Measurements from ENCODE around the gene ADH7. TPM values are rescaled to one million over a fixed set of nuclear protein-coding genes. Genes with fewer than 3 reads are reported as not detected.

Gene ADH7
- total RNA-seq, 1 experiment from 2014 or later = not detected

DNA sequence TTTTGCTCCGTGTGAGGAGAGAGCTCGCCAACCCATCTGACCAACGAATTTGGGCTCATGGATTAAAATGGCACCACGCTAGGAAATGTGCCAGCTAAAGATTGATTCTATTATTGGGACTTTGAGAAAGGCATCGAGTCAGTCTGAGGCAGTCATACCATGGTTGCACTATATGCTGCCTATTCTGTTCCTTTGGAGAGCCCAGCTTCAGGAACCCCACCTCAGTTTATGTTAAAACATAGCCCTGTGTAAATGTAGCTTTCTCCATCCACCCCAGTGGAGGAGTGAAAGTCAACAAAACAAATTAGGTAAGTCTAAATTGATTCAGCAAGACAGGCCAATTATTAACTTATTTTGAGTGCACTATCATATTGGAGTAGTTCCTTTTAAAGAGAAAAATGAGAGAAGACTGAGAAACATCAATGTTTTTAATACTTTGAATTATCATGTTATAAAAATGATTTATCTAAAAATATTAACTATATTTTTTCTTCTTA lies 24.5 kb upstream of the ADH7 start:
- Histone ChIP-seq H3K27ac (ENCODE audit: low read depth, low read length) (no peak overlapping the region), H3K27me3 (ENCODE audit: insufficient read depth, low read length) (no peaks in the 10 kb centered on the region), H3K79me2 (ENCODE audit: insufficient read depth, low read length) (no peaks in the 10 kb centered on the region), H3K4me3 (replicated peaks in 1 of 2; ENCODE audit: low read depth in 1 of 2, low read length in 2 of 2) (no peak overlapping the region), H3K9ac (ENCODE audit: low read length) (no peak overlapping the region), H3K4me1 (ENCODE audit: control insufficient read depth in 1 of 2, insufficient read depth in 2 of 2, low read length in 2 of 2) (peaks cover 0 to 5% of the 10 kb centered on the region in 2 experiments; a peak in 1 of 4 replicates), H3K9me2 (ENCODE audit: insufficient read depth) (no peaks in the 10 kb centered on the region), H2AFZ (ENCODE audit: low read depth, low read length, poor library complexity, severe bottlenecking) (no peak overlapping the region), H3K36me3 (ENCODE audit: control insufficient read depth in 1 of 2, insufficient read depth in 2 of 2, low read length in 2 of 2) (no peaks in the 10 kb centered on the region), H3K4me2 (ENCODE audit: low read length) (no peak overlapping the region), H3K9me3 (ENCODE audit: control insufficient read depth in 1 of 2, insufficient read depth in 1 of 2, low read depth in 1 of 2, low read length in 2 of 2) (no peaks in the 10 kb centered on the region), H4K20me1 (ENCODE audit: insufficient read depth) (no peaks in the 10 kb centered on the region)
- intact Hi-C loops (cut with micrococcal nuclease) = loop anchor here (5.0 to 10.0 kb wide), 3 partner anchors 348 to 1307 kb away; no protein-coding TSS in a partner anchor
- ChIA-PET RAD21 (ENCODE audit: low non-redundant PET in 1 of 2, low total read pairs in 2 of 2, uncharacterized antibody in 2 of 2, unreplicated experiment in 2 of 2) (no interaction called here), POLR2A (no interaction called here), CTCF (interaction anchor here (1.0 to 1.8 kb wide), 2 partner anchors 56 to 352 kb away, joined by 3 to 4 read pairs; no protein-coding TSS in a partner anchor)
- TF ChIP-seq POLR2A (IDR thresholded peaks at IDR 0.05; ENCODE audit: borderline replicate concordance, extremely low read depth, insufficient read depth, insufficient read length) = no peak
- TF ChIP-seq SIN3A (IDR thresholded peaks at IDR 0.05; ENCODE audit: low read depth) = no peak
- TF ChIP-seq, protein P1, sequence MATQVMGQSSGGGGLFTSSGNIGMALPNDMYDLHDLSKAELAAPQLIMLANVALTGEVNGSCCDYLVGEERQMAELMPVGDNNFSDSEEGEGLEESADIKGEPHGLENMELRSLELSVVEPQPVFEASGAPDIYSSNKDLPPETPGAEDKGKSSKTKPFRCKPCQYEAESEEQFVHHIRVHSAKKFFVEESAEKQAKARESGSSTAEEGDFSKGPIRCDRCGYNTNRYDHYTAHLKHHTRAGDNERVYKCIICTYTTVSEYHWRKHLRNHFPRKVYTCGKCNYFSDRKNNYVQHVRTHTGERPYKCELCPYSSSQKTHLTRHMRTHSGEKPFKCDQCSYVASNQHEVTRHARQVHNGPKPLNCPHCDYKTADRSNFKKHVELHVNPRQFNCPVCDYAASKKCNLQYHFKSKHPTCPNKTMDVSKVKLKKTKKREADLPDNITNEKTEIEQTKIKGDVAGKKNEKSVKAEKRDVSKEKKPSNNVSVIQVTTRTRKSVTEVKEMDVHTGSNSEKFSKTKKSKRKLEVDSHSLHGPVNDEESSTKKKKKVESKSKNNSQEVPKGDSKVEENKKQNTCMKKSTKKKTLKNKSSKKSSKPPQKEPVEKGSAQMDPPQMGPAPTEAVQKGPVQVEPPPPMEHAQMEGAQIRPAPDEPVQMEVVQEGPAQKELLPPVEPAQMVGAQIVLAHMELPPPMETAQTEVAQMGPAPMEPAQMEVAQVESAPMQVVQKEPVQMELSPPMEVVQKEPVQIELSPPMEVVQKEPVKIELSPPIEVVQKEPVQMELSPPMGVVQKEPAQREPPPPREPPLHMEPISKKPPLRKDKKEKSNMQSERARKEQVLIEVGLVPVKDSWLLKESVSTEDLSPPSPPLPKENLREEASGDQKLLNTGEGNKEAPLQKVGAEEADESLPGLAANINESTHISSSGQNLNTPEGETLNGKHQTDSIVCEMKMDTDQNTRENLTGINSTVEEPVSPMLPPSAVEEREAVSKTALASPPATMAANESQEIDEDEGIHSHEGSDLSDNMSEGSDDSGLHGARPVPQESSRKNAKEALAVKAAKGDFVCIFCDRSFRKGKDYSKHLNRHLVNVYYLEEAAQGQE (IDR thresholded peaks at IDR 0.05; ENCODE audit: low read depth) = no peak
- TF ChIP-seq, protein P2, sequence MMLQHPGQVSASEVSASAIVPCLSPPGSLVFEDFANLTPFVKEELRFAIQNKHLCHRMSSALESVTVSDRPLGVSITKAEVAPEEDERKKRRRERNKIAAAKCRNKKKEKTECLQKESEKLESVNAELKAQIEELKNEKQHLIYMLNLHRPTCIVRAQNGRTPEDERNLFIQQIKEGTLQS (IDR thresholded peaks at IDR 0.05) = no peak
- TF ChIP-seq EGR1 (IDR thresholded peaks at IDR 0.05; ENCODE audit: low read depth) = no peak
- TF ChIP-seq FOSL1 (IDR thresholded peaks at IDR 0.05; ENCODE audit: low read depth) = no peak
- TF ChIP-seq POLR2AphosphoS5 (IDR thresholded peaks at IDR 0.05; ENCODE audit: low read depth, low read length) = no peak
- TF ChIP-seq CEBPB (IDR thresholded peaks at IDR 0.05; ENCODE audit: low read depth) = no peak
- TF ChIP-seq, protein P3, sequence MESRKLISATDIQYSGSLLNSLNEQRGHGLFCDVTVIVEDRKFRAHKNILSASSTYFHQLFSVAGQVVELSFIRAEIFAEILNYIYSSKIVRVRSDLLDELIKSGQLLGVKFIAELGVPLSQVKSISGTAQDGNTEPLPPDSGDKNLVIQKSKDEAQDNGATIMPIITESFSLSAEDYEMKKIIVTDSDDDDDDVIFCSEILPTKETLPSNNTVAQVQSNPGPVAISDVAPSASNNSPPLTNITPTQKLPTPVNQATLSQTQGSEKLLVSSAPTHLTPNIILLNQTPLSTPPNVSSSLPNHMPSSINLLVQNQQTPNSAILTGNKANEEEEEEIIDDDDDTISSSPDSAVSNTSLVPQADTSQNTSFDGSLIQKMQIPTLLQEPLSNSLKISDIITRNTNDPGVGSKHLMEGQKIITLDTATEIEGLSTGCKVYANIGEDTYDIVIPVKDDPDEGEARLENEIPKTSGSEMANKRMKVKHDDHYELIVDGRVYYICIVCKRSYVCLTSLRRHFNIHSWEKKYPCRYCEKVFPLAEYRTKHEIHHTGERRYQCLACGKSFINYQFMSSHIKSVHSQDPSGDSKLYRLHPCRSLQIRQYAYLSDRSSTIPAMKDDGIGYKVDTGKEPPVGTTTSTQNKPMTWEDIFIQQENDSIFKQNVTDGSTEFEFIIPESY (IDR thresholded peaks at IDR 0.05; ENCODE audit: extremely low read depth, insufficient replicate concordance, low read length) = no peak
- no peak for TF ChIP-seq ZNF274 (IDR thresholded peaks at IDR 0.05; ENCODE audit: low read depth, low read length)
- no peak for TF ChIP-seq EZH2phosphoT487 (IDR thresholded peaks at IDR 0.05; ENCODE audit: borderline replicate concordance)
- no peak for TF ChIP-seq ELF1 (IDR thresholded peaks at IDR 0.05; ENCODE audit: borderline replicate concordance, low read depth)
- TF ChIP-seq, protein P4, sequence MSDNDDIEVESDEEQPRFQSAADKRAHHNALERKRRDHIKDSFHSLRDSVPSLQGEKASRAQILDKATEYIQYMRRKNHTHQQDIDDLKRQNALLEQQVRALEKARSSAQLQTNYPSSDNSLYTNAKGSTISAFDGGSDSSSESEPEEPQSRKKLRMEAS (IDR thresholded peaks at IDR 0.05) = no peak
- TF ChIP-seq TCF7L2 (IDR thresholded peaks at IDR 0.05; ENCODE audit: borderline replicate concordance, extremely low read depth, insufficient read depth, insufficient read length) = no peak
- no peak for TF ChIP-seq JUND (IDR thresholded peaks at IDR 0.05)
- no peak for TF ChIP-seq SP1 (IDR thresholded peaks at IDR 0.05; ENCODE audit: low read depth)
- TF ChIP-seq, protein P5, sequence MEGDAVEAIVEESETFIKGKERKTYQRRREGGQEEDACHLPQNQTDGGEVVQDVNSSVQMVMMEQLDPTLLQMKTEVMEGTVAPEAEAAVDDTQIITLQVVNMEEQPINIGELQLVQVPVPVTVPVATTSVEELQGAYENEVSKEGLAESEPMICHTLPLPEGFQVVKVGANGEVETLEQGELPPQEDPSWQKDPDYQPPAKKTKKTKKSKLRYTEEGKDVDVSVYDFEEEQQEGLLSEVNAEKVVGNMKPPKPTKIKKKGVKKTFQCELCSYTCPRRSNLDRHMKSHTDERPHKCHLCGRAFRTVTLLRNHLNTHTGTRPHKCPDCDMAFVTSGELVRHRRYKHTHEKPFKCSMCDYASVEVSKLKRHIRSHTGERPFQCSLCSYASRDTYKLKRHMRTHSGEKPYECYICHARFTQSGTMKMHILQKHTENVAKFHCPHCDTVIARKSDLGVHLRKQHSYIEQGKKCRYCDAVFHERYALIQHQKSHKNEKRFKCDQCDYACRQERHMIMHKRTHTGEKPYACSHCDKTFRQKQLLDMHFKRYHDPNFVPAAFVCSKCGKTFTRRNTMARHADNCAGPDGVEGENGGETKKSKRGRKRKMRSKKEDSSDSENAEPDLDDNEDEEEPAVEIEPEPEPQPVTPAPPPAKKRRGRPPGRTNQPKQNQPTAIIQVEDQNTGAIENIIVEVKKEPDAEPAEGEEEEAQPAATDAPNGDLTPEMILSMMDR (IDR thresholded peaks at IDR 0.05 in 2 of 3, conservative IDR thresholded peaks at IDR 0.05 in 1 of 3; ENCODE audit: borderline replicate concordance in 1 of 3, insufficient read depth in 1 of 3, low read depth in 2 of 3, low read length in 2 of 3) = no peak
- no peak for TF ChIP-seq CBX3 (IDR thresholded peaks at IDR 0.05; ENCODE audit: low read depth)
- no TSS peak for BruUV-seq (replicated peaks)
- no peak for ATAC-seq
- DNase-seq (ENCODE audit: low read depth, low spot score) = no peak

Data from HCT116 (cell line).